H1 (cell line): ENCODE measurements around the gene CAMTA1. TPM values are rescaled to one million over a fixed set of nuclear protein-coding genes. Genes with fewer than 3 reads are reported as not detected.

Experiments
- CTCF ChIA-PET: fragments of 300-600 bp; sonication (Branson Sonifier 250); formaldehyde crosslinking; loops from one replicate; lab custom pipeline; 2021; ENCODE audit not compliant: partially characterized antibody; lab: Charles Lee
- POLR2A ChIA-PET: fragments of 300-600 bp; sonication (Branson Sonifier 250); formaldehyde crosslinking; loops from one replicate; lab custom pipeline; 2021; ENCODE audit warnings: inconsistent platforms; ENCODE audit not compliant: partially characterized antibody; lab: Charles Lee
- DNase-seq, 2 experiments: peaks; one replicate each; pipeline versions ENCODE4 v3.0.0 to v3.0.0-alpha.2; 2010 to 2022; ENCODE audit warnings: low spot score in 2 of 2, low read depth in 1 of 2, mixed read lengths in 1 of 2
- FAIRE-seq: peaks from 2 replicates; lab custom pipeline; 2011; peaks lifted over from hg19 to GRCh38; lab: Jason Lieb, UNC
- H2AFZ ChIP-seq: 2 replicates; pipeline ENCODE4 v1.8.1; 2012; ENCODE audit warnings: low read length, inconsistent platforms
- H2AK5ac ChIP-seq: 2 replicates; pipeline ENCODE4 v1.6.1; 2013; ENCODE audit warnings: low read depth, low read length
- H2BK120ac ChIP-seq: replicated peaks from 2 replicates; pipeline ENCODE3; 2013; ENCODE audit warnings: low read depth, low read length, inconsistent platforms
- H2BK12ac ChIP-seq: 2 replicates; pipeline ENCODE4 v1.6.1; 2013; ENCODE audit warnings: low read depth, low read length
- H2BK15ac ChIP-seq: 2 replicates; pipeline ENCODE4 v1.6.1; 2013; ENCODE audit warnings: low read length
- H2BK20ac ChIP-seq: 2 replicates; pipeline ENCODE4 v1.6.1; 2013; ENCODE audit warnings: low read length
- H2BK5ac ChIP-seq: 2 replicates; pipeline ENCODE4 v1.6.1; 2013; ENCODE audit warnings: low read depth, low read length
- H3K14ac ChIP-seq: 2 replicates; pipeline ENCODE4 v1.6.1; 2013; ENCODE audit warnings: inconsistent platforms; ENCODE audit not compliant: insufficient read length
- H3K18ac ChIP-seq: 2 replicates; pipeline ENCODE4 v1.6.1; 2013; ENCODE audit warnings: low read length; ENCODE audit errors: extremely low read depth
- H3K23ac ChIP-seq: 2 replicates; pipeline ENCODE4 v1.6.1; 2013; ENCODE audit warnings: inconsistent platforms; ENCODE audit not compliant: insufficient read length
- H3K23me2 ChIP-seq: 2 replicates; pipeline ENCODE4 v1.6.1; 2013; ENCODE audit warnings: low read depth, low read length
- H3K27ac ChIP-seq: 2 replicates; pipeline ENCODE4 v1.6.1; 2011; ENCODE audit warnings: low read depth, low read length, inconsistent platforms
- H3K27me3 ChIP-seq, 4 experiments: replicated peaks in 1 of 4; 1 replicate in 1 of 4; 2 replicates in 3 of 4; pipeline versions ENCODE4 v1.6.1 to v1.8.1; 2011 to 2013; ENCODE audit warnings: low read length in 3 of 4, mild to moderate bottlenecking in 3 of 4, inconsistent platforms in 2 of 4, mixed read lengths in 2 of 4, moderate library complexity in 1 of 4; ENCODE audit not compliant: control insufficient read depth in 3 of 4, insufficient read depth in 3 of 4; ENCODE audit errors: extremely low read depth in 1 of 4
- H3K36me3 ChIP-seq, 4 experiments: 2 replicates each; pipeline versions ENCODE4 v1.6.1 to v1.8.1; 2011 to 2013; ENCODE audit warnings: mild to moderate bottlenecking in 4 of 4, low read length in 3 of 4, moderate library complexity in 2 of 4, control low read depth in 1 of 4, inconsistent platforms in 1 of 4; ENCODE audit not compliant: insufficient read depth in 4 of 4, control insufficient read depth in 2 of 4
- H3K4ac ChIP-seq: replicated peaks from 2 replicates; pipeline ENCODE3; 2013; ENCODE audit warnings: low read length, low read depth, mixed read lengths, inconsistent platforms; ENCODE audit not compliant: insufficient read length
- H3K4me1 ChIP-seq, 4 experiments: replicated peaks in 1 of 4; 1 replicate in 1 of 4; 2 replicates in 3 of 4; pipeline versions ENCODE4 v1.6.1 to v1.8.1; 2011 to 2013; ENCODE audit warnings: low read length in 3 of 4, inconsistent platforms in 2 of 4, mixed read lengths in 1 of 4; ENCODE audit not compliant: insufficient read depth in 4 of 4, control insufficient read depth in 3 of 4
- H3K4me2 ChIP-seq, 2 experiments: 2 replicates each; pipeline versions ENCODE4 v1.6.1 to v1.8.1; 2011 to 2013; ENCODE audit warnings: low read depth in 2 of 2, low read length in 2 of 2, control low read depth in 1 of 2, inconsistent platforms in 1 of 2, mild to moderate bottlenecking in 1 of 2; ENCODE audit not compliant: insufficient read depth in 1 of 2
- H3K4me3 ChIP-seq, 4 experiments: fragments of 200-600, 300-600 bp in 1 of 4; sonication (generic), shearing (Covaris generic), sonication (Bioruptor Twin) in 1 of 4; 2 replicates each; pipeline versions ENCODE4 v1.5.1 to v1.8.1; 2011 to 2016; ENCODE audit warnings: low read length in 4 of 4, low read depth in 3 of 4, control low read depth in 2 of 4, inconsistent platforms in 2 of 4, mild to moderate bottlenecking in 2 of 4, mixed read lengths in 1 of 4, moderate library complexity in 1 of 4; ENCODE audit not compliant: insufficient read depth in 2 of 4; ENCODE audit errors: extremely low read depth in 1 of 4
- H3K56ac ChIP-seq: replicated peaks from 2 replicates; pipeline ENCODE3; 2013; ENCODE audit warnings: low read depth, mild to moderate bottlenecking, mixed read lengths, low read length, inconsistent platforms; ENCODE audit not compliant: insufficient read length
- H3K79me1 ChIP-seq: 2 replicates; pipeline ENCODE4 v1.6.1; 2013; ENCODE audit warnings: low read depth, low read length, control low read depth
- H3K79me2 ChIP-seq, 2 experiments: 2 replicates each; pipeline versions ENCODE4 v1.6.1 to v1.8.1; 2012 to 2013; ENCODE audit warnings: low read length in 2 of 2, mild to moderate bottlenecking in 2 of 2, inconsistent platforms in 1 of 2; ENCODE audit not compliant: insufficient read depth in 2 of 2, control insufficient read depth in 1 of 2
- H3K9ac ChIP-seq, 4 experiments: replicated peaks in 1 of 4; 1 replicate in 1 of 4; 2 replicates in 3 of 4; pipeline versions ENCODE4 v1.6.1 to v1.8.1; 2011 to 2013; ENCODE audit warnings: low read depth in 3 of 4, low read length in 3 of 4, control low read depth in 2 of 4, mild to moderate bottlenecking in 2 of 4, moderate library complexity in 2 of 4, inconsistent platforms in 1 of 4; ENCODE audit errors: extremely low read depth in 1 of 4
- H3K9me3 ChIP-seq, 2 experiments: 2 replicates each; pipeline versions ENCODE4 v1.6.1 to v1.8.1; 2012 to 2013; ENCODE audit warnings: mild to moderate bottlenecking in 2 of 2, moderate library complexity in 2 of 2, control low read depth in 1 of 2, inconsistent platforms in 1 of 2, low read depth in 1 of 2, low read length in 1 of 2, mixed read lengths in 1 of 2; ENCODE audit not compliant: insufficient read depth in 2 of 2
- H4K20me1 ChIP-seq, 2 experiments: replicated peaks in 1 of 2; 2 replicates each; pipeline versions ENCODE3 to v1.8.1; 2011 to 2013; ENCODE audit warnings: inconsistent platforms in 2 of 2, low read length in 2 of 2, mild to moderate bottlenecking in 1 of 2; ENCODE audit not compliant: insufficient read depth in 2 of 2, control insufficient read depth in 1 of 2
- H4K5ac ChIP-seq: 2 replicates; pipeline ENCODE4 v1.6.1; 2013; ENCODE audit warnings: low read length, low read depth, mixed read lengths, inconsistent platforms; ENCODE audit not compliant: insufficient read length
- H4K8ac ChIP-seq: 2 replicates; pipeline ENCODE4 v1.8.0; 2013; ENCODE audit warnings: mild to moderate bottlenecking, moderate library complexity, low read length, inconsistent platforms; ENCODE audit not compliant: insufficient read depth; ENCODE audit errors: extremely low read depth
- H4K91ac ChIP-seq: replicated peaks from 2 replicates; pipeline ENCODE3; 2013; ENCODE audit warnings: low read length, mixed read lengths, inconsistent platforms; ENCODE audit not compliant: insufficient read length
- BACH1 ChIP-seq: IDR thresholded peaks from 2 replicates; pipeline ENCODE4 v1.6.1; 2012; ENCODE audit warnings: low read length, improper control_type of control experiment
- CEBPB ChIP-seq: IDR thresholded peaks from 2 replicates; pipeline ENCODE4 v1.6.1; 2012; ENCODE audit warnings: low read depth, low read length
- CHD1 ChIP-seq: IDR thresholded peaks from 2 replicates; pipeline ENCODE4 v1.6.1; 2012; ENCODE audit warnings: low read depth, low read length, improper control_type of control experiment
- HDAC6 ChIP-seq: IDR thresholded peaks from one replicate; pipeline ENCODE4 v1.7.1; 2012; ENCODE audit warnings: low read depth, mild to moderate bottlenecking, inconsistent platforms, low read length, moderate library complexity
- TAF1 ChIP-seq: IDR thresholded peaks from 2 replicates; pipeline ENCODE4 v1.6.1; 2011; ENCODE audit warnings: mild to moderate bottlenecking, low read depth, low read length
- TAF7 ChIP-seq: optimal IDR thresholded peaks from 2 replicates; pipeline ENCODE3; 2011; ENCODE audit warnings: low read depth, mild to moderate bottlenecking, inconsistent platforms, low read length, moderate library complexity, borderline replicate concordance
- ZNF274 ChIP-seq: IDR thresholded peaks from 2 replicates; pipeline ENCODE4 v1.7.0; 2012; ENCODE audit warnings: low read length, borderline replicate concordance; ENCODE audit errors: extremely low read depth
- WGBS, 2 experiments: shearing (Covaris generic) in 1 of 2; methylation state at CpG; one replicate each; pipeline versions ENCODE4 v1.1.6 to v1.1.7; 2013 to 2015; ENCODE audit warnings: low lambda C conversion rate in 2 of 2, mixed read lengths in 2 of 2, inconsistent platforms in 1 of 2, low coverage in 1 of 2, missing lambda C conversion rate in 1 of 2; ENCODE audit not compliant: insufficient replicate concordance in 2 of 2, insufficient coverage in 1 of 2, insufficient read length in 1 of 2; ENCODE audit errors: extremely low coverage in 1 of 2, missing lambda C conversion rate in 1 of 2; 5-methylcytosine and 5-hydroxymethylcytosine counted together
- polyA plus RNA-seq, 7 experiments: library from polyadenylated mRNA; depleted of rRNA in 3 of 7; stranded (reverse) in 5 of 7; unstranded in 2 of 7; fragments of >200 nt in 5 of 7; fragments of 200-250 nt in 2 of 7; gene quantifications; 1 replicate in 5 of 7; 2 replicates in 1 of 7; 4 replicates in 1 of 7; pipeline versions ENCODE4 v1.2.1 to v1.2.3, GENCODE V29; 2011 to 2013; ENCODE audit warnings: missing spikeins in 2 of 7, mixed read lengths in 2 of 7
- total RNA-seq: library from RNA; stranded (reverse); fragmentation: NEBNext Ultra II Directional; extraction: Animal tissue kit (Norgen Biotek cat#: 25700); gene quantifications from 2 replicates; pipeline ENCODE4 v1.2.1, GENCODE V29; 2021
- TF ChIP-seq, protein P1 (sequence below): IDR thresholded peaks from 2 replicates; pipeline ENCODE4 v1.6.1; 2012; ENCODE audit warnings: inconsistent platforms

CAMTA1 gene
- total and polyA plus RNA-seq, 2 of the 8 experiments (the other 6 are each of a cell fraction or from before 2014, with no cell fraction given) = 65.0 to 119 TPM

DNA sequence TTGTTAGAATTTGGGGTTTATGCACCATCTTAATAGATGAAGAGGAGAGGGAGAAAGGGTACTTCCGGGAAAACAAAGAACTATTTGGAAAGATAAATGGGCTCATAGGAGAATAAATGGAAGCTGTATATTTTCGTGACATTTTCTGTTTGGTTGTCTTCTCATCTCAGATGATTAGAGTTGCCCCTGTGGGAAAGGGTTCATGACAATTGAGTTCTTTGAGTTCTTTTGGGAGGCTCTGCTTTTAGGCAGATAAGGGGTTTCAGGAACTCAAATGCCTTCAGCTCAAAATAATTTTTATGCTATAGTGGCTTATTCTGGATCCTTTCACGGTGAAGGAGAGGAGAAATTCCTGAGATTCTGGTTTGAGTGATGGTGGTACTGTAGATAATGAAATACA, 63.6 kb downstream of the CAMTA1 start:
- Histone ChIP-seq H3K4me2 (no peak overlapping the region), H3K36me3 (peaks cover 0 to 14% (median 4%) of the 10 kb centered on the region in 4 experiments; a peak in 4 of 8 replicates), H3K4me3 (no peak overlapping the region), H3K9ac (no peak overlapping the region), H3K27me3 (no peaks in the 10 kb centered on the region), H2AFZ (no peak overlapping the region), H3K9me3 (peaks cover 0 to 5% of the 10 kb centered on the region in 2 experiments; a peak in 2 of 4 replicates), H4K91ac (no peak overlapping the region), H4K20me1 (peaks cover 0 to 6% of the 10 kb centered on the region in 2 experiments), H3K27ac (no peak overlapping the region), H3K79me1 (peaks cover 2% of the 10 kb centered on the region), H4K5ac (no peak overlapping the region), H2BK12ac (no peak overlapping the region), H2BK20ac (no peak overlapping the region), H3K23me2 (no peaks in the 10 kb centered on the region), H3K56ac (no peak overlapping the region), H3K4me1 (no peaks in the 10 kb centered on the region), H3K14ac (no peak overlapping the region), H4K8ac (no peak overlapping the region), H2BK15ac (no peak overlapping the region), H3K18ac (no peak overlapping the region), H2BK120ac (no peak overlapping the region), H3K23ac (no peak overlapping the region), H2BK5ac (no peak overlapping the region), H3K4ac (no peak overlapping the region), H3K79me2 (peaks cover 0 to 30% of the 10 kb centered on the region in 2 experiments; a peak in 2 of 4 replicates), H2AK5ac (no peak overlapping the region)
- TF ChIP-seq BACH1 (no peak), HDAC6 (no peak), CEBPB (no peak), CHD1 (no peak), TAF1 (no peak), ZNF274 (no peak), TAF7 (no peak)
- TF ChIP-seq, protein P1, sequence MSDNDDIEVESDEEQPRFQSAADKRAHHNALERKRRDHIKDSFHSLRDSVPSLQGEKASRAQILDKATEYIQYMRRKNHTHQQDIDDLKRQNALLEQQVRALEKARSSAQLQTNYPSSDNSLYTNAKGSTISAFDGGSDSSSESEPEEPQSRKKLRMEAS = no peak
- WGBS, 2 experiments = 83% methylated on average over 3 of the region's 3 CpGs; no CpG with 5 or more reads in 1 of the 2 experiments
- POLR2A ChIA-PET = interaction anchor here (0.7 to 1.2 kb wide), 2 partner anchors 9 to 64 kb away, joined by 3 read pairs; partner anchors contain the start of gene CAMTA1
- FAIRE-seq (no peak), DNase-seq (no peak)
- CTCF ChIA-PET = interaction anchor here (1.3 kb wide), 1 partner anchor 20 kb away, joined by 5 read pairs; no protein-coding TSS in a partner anchor
